Endodermal cell (in vitro differentiated cells): ENCODE data around the gene LRAT. TPM values are rescaled to one million over a fixed set of nuclear protein-coding genes. Genes with fewer than 3 reads are reported as not detected.

Experiments used
- DNase-seq: peaks from one replicate; pipeline ENCODE4 v3.0.0-alpha.2; 2017
- H3K27ac ChIP-seq: 2 replicates; pipeline ENCODE4 v1.5.1; 2013; ENCODE audit warnings: mild to moderate bottlenecking, low read depth, low read length, moderate library complexity
- H3K27me3 ChIP-seq: 2 replicates; pipeline ENCODE4 v1.6.1; 2013; ENCODE audit warnings: mild to moderate bottlenecking, low read length, moderate library complexity; ENCODE audit not compliant: insufficient read depth, control insufficient read depth, poor library complexity, severe bottlenecking
- H3K36me3 ChIP-seq: 2 replicates; pipeline ENCODE4 v1.7.0; 2013; ENCODE audit warnings: mild to moderate bottlenecking, low read length, moderate library complexity; ENCODE audit not compliant: control insufficient read depth, insufficient read depth
- H3K4me1 ChIP-seq: one replicate; pipeline ENCODE4 v1.7.0; 2013; ENCODE audit warnings: low read length; ENCODE audit not compliant: control insufficient read depth, insufficient read depth
- H3K4me3 ChIP-seq: 2 replicates; pipeline ENCODE4 v1.5.1; 2013; ENCODE audit warnings: mild to moderate bottlenecking, low read length, moderate library complexity
- H3K9ac ChIP-seq: 2 replicates; pipeline ENCODE4 v1.6.1; 2013; ENCODE audit warnings: mild to moderate bottlenecking, low read length, moderate library complexity; ENCODE audit not compliant: poor library complexity, severe bottlenecking; ENCODE audit errors: extremely low read depth
- H3K9me3 ChIP-seq: 2 replicates; pipeline ENCODE4 v1.6.1; 2013; ENCODE audit warnings: mild to moderate bottlenecking, low read length, moderate library complexity; ENCODE audit not compliant: control insufficient read depth
- H3K27ac Mint-ChIP-seq: 2 replicates; pipeline ENCODE4 v1.8.0; 2020; ENCODE audit warnings: mixed read lengths
- H3K27me3 Mint-ChIP-seq: 2 replicates; pipeline ENCODE4 v1.8.0; 2021; ENCODE audit warnings: mild to moderate bottlenecking, mixed read lengths; ENCODE audit not compliant: insufficient read depth
- H3K36me3 Mint-ChIP-seq: 2 replicates; pipeline ENCODE4 v1.8.0; 2020; ENCODE audit warnings: low read depth, mixed read lengths
- H3K4me1 Mint-ChIP-seq: 2 replicates; pipeline ENCODE4 v1.8.0; 2020; ENCODE audit warnings: mixed read lengths
- H3K4me3 Mint-ChIP-seq: 2 replicates; pipeline ENCODE4 v1.8.0; 2020; ENCODE audit warnings: mild to moderate bottlenecking, moderate library complexity, mixed read lengths
- H3K9me3 Mint-ChIP-seq: 2 replicates; pipeline ENCODE4 v1.8.0; 2020; ENCODE audit warnings: mild to moderate bottlenecking, mixed read lengths
- CTCF ChIP-seq: fragments of 200-600 bp; sonication (generic); conservative IDR thresholded peaks from 2 replicates; pipeline ENCODE4 v1.5.0; 2021; ENCODE audit warnings: antibody characterized with exemption, mild to moderate bottlenecking
- WGBS, 2 experiments: methylation state at CpG; one replicate each; pipeline versions ENCODE4 v1.1.5 to v1.1.7; 2013; ENCODE audit warnings: missing lambda C conversion rate in 2 of 2, mixed read lengths in 1 of 2; ENCODE audit not compliant: insufficient coverage in 1 of 2, insufficient read length in 1 of 2; 5-methylcytosine and 5-hydroxymethylcytosine counted together
- total RNA-seq, 2 donors: library from RNA; stranded (reverse); fragmentation: NEBNext Ultra II Directional in 1 of 2; extraction: Animal tissue kit (Norgen Biotek cat#: 25700) in 1 of 2; gene quantifications; 2 replicates in 1 of 2; 3 replicates in 1 of 2; pipeline ENCODE4 v1.2.1, GENCODE V29; 2021

The LRAT gene
- total RNA-seq, 2 donors from 2014 or later = 6.2 to 20.6 TPM

GRCh38 chr4:154741922-154742850, 1.6 kb upstream of the LRAT start:
- Mint-ChIP-seq H3K9me3 (no peaks in the 10 kb centered on the region), H3K27me3 (peaks cover 55% of the 10 kb centered on the region), H3K27ac (no peak overlapping the region), H3K4me3 (peak overlapping the region; percentile 84), H3K4me1 (peaks cover 57% of the 10 kb centered on the region), H3K36me3 (no peaks in the 10 kb centered on the region)
- H3K4me1 ChIP-seq = peaks cover 30% of the 10 kb centered on the region
- H3K9ac ChIP-seq = no peak overlapping the region
- no peak for TF ChIP-seq CTCF
- H3K36me3 ChIP-seq = no peaks in the 10 kb centered on the region
- peak overlapping the region; percentile 81 for H3K27ac ChIP-seq
- 0 to 3% methylated on average over 10 to 47 of the region's 49 CpGs for WGBS, 2 experiments
- peak overlapping the region; percentile 75 for H3K4me3 ChIP-seq
- DNase-seq = peak; percentile 89
- no peaks in the 10 kb centered on the region for H3K9me3 ChIP-seq
- peaks cover 43% of the 10 kb centered on the region for H3K27me3 ChIP-seq

GRCh38 chr4:154744341-154744926, 634 bp downstream of the LRAT start:
- Mint-ChIP-seq H3K27me3 (peaks cover 55% of the 10 kb centered on the region), H3K36me3 (peaks cover 8% of the 10 kb centered on the region), H3K4me3 (peak overlapping the region; percentile 84), H3K9me3 (no peaks in the 10 kb centered on the region), H3K27ac (peak overlapping the region; percentile 87), H3K4me1 (peaks cover 48% of the 10 kb centered on the region)
- peak; percentile 39 for TF ChIP-seq CTCF
- Histone ChIP-seq H3K27me3 (peaks cover 43% of the 10 kb centered on the region), H3K9me3 (no peaks in the 10 kb centered on the region), H3K4me1 (peaks cover 20% of the 10 kb centered on the region), H3K36me3 (peaks cover 7% of the 10 kb centered on the region), H3K4me3 (peak overlapping the region; percentile 92), H3K9ac (peak overlapping the region; percentile 27), H3K27ac (no peak overlapping the region)
- DNase-seq = no peak
- 1 to 2% methylated on average over 19 to 31 of the region's 31 CpGs for WGBS, 2 experiments

GRCh38 chr4:154757713-154758112, 13.9 kb downstream of the LRAT start:
- Mint-ChIP-seq H3K27ac (no peak overlapping the region), H3K4me1 (peaks cover 40% of the 10 kb centered on the region), H3K36me3 (no peaks in the 10 kb centered on the region), H3K27me3 (peaks cover 53% of the 10 kb centered on the region), H3K9me3 (no peaks in the 10 kb centered on the region), H3K4me3 (no peak overlapping the region)
- no peak overlapping the region for H3K9ac ChIP-seq
- no peak for DNase-seq
- peaks cover 14% of the 10 kb centered on the region for H3K4me1 ChIP-seq
- no peak overlapping the region for H3K27ac ChIP-seq
- 89 to 100% methylated on average over 1 to 6 of the region's 6 CpGs for WGBS, 2 experiments
- no peaks in the 10 kb centered on the region for H3K9me3 ChIP-seq
- no peak for TF ChIP-seq CTCF
- no peak overlapping the region for H3K4me3 ChIP-seq
- H3K27me3 ChIP-seq = peaks cover 41% of the 10 kb centered on the region
- H3K36me3 ChIP-seq = no peaks in the 10 kb centered on the region
